NCI-H2171 treated with DMSO at 0.1 percent for 48 hours (cell line): ENCODE measurements around the gene SFXN1.

Experiments
- DNase-seq: peaks from one replicate; lab custom pipeline; 2025; lab: John Stamatoyannopoulos, UW

SFXN1 gene

DNA sequence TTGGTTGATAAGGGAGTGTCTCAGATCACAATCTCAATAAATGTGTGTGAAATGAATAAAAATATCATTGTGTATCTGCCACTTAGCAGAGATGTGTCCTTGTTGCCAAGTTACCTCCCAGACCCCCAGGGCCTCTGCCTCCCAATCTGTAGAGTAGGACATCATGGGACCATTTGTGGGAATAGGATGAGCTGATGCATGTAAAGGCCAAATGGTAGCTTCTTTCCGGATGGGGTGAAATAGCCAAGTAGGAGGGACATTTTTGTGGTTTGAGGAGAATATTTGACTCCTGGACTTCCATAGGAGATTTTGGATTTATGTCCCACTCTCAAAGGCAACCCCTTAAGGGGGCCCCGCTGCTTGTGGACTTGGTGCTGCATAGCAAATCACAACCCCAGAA lies 96.9 kb downstream of the SFXN1 start:
- no peak for DNase-seq

GRCh38 chr5:175576096-175576495 lies 97.7 kb downstream of the SFXN1 start:
- DNase-seq, result no peak

GRCh38 chr5:175576591-175576990 lies 98.2 kb downstream of the SFXN1 start:
- no peak for DNase-seq
